Ishikawa (cell line): ENCODE measurements around the gene MT1X.

Experiments
- CEBPB ChIP-seq: IDR thresholded peaks from 2 replicates; pipeline ENCODE4 v1.6.1; 2012
- CREB1 ChIP-seq: IDR thresholded peaks from 2 replicates; pipeline ENCODE4 v1.6.1; 2012; ENCODE audit warnings: low read depth
- EGR1 ChIP-seq: IDR thresholded peaks from 2 replicates; pipeline ENCODE4 v1.6.1; 2012
- EP300 ChIP-seq: IDR thresholded peaks from 2 replicates; pipeline ENCODE4 v1.6.1; 2012; ENCODE audit warnings: borderline replicate concordance
- FOXM1 ChIP-seq: IDR thresholded peaks from 2 replicates; pipeline ENCODE4 v1.6.1; 2012; ENCODE audit warnings: low read depth, borderline replicate concordance
- NFIC ChIP-seq: IDR thresholded peaks from 2 replicates; pipeline ENCODE4 v1.6.1; 2012
- RAD21 ChIP-seq: IDR thresholded peaks from 2 replicates; pipeline ENCODE4 v1.6.1; 2012; ENCODE audit warnings: low read depth
- TAF1 ChIP-seq: IDR thresholded peaks from 2 replicates; pipeline ENCODE4 v1.6.1; 2012; ENCODE audit warnings: low read depth, mild to moderate bottlenecking
- TCF12 ChIP-seq: IDR thresholded peaks from 2 replicates; pipeline ENCODE4 v1.6.1; 2012; ENCODE audit warnings: low read depth
- TEAD4 ChIP-seq: IDR thresholded peaks from 2 replicates; pipeline ENCODE4 v1.6.1; 2012
- YY1 ChIP-seq: IDR thresholded peaks from 2 replicates; pipeline ENCODE4 v1.6.1; 2012; ENCODE audit warnings: low read depth
- ZBTB7A ChIP-seq: IDR thresholded peaks from 2 replicates; pipeline ENCODE4 v1.6.1; 2012; ENCODE audit warnings: low read depth
- TF ChIP-seq, protein P1 (sequence below): IDR thresholded peaks from 2 replicates; pipeline ENCODE4 v1.6.1; 2012
- TF ChIP-seq, protein P2 (sequence below): IDR thresholded peaks from 2 replicates; pipeline ENCODE4 v1.6.1; 2012; ENCODE audit warnings: low read depth, mild to moderate bottlenecking
- TF ChIP-seq, protein P3 (sequence below): IDR thresholded peaks from 2 replicates; pipeline ENCODE4 v1.6.1; 2012

The MT1X gene

DNA sequence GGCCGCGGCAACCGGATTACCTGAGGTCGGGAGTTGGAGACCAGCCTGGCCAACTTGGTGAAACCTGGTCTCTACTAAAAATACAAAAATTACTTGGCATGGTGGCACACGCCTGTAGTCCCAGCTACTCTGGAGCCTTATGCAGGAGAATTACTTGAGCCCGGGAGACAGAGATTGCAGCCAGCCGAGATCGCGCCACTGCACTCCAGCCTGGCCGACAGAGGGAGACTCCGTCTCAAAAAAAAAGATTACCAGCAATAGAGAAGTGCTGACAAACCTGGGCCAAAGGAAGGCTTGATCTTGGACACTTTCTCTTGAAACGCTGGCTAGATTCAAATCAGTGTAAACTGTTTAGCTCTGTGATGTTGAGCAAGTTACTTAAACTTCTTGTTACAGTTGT is 8.3 kb upstream of the MT1X start:
- peak; percentile 43 for TF ChIP-seq RAD21
- TF ChIP-seq, protein P1, sequence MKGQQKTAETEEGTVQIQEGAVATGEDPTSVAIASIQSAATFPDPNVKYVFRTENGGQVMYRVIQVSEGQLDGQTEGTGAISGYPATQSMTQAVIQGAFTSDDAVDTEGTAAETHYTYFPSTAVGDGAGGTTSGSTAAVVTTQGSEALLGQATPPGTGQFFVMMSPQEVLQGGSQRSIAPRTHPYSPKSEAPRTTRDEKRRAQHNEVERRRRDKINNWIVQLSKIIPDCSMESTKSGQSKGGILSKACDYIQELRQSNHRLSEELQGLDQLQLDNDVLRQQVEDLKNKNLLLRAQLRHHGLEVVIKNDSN, result no peak

DNA sequence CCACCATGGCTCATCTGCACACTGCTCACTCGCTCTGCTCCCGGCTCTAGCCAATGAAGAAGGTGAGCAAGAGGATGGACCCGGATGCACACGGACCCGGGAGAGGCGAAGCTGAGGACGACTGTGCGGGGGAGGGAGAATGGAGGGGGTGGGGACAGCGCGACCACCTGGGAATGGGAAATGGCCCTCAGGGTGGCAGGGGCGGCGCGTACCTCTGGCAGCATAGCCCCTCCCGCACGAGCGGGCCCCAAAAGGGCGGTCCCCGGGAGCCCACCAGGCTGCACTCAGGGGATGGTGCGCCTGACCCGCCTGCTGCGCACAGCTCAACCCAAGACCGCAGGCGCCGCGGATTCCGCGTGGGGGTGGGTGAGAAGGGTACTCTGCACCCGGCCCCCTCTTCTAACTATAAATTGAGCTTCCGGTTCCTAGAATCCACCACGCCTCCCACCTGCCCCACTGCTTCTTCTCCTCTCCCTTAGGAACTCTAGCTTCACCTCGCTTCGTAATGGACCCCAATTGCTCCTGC is 6.5 kb upstream of the MT1X start:
- TF ChIP-seq, protein P2, sequence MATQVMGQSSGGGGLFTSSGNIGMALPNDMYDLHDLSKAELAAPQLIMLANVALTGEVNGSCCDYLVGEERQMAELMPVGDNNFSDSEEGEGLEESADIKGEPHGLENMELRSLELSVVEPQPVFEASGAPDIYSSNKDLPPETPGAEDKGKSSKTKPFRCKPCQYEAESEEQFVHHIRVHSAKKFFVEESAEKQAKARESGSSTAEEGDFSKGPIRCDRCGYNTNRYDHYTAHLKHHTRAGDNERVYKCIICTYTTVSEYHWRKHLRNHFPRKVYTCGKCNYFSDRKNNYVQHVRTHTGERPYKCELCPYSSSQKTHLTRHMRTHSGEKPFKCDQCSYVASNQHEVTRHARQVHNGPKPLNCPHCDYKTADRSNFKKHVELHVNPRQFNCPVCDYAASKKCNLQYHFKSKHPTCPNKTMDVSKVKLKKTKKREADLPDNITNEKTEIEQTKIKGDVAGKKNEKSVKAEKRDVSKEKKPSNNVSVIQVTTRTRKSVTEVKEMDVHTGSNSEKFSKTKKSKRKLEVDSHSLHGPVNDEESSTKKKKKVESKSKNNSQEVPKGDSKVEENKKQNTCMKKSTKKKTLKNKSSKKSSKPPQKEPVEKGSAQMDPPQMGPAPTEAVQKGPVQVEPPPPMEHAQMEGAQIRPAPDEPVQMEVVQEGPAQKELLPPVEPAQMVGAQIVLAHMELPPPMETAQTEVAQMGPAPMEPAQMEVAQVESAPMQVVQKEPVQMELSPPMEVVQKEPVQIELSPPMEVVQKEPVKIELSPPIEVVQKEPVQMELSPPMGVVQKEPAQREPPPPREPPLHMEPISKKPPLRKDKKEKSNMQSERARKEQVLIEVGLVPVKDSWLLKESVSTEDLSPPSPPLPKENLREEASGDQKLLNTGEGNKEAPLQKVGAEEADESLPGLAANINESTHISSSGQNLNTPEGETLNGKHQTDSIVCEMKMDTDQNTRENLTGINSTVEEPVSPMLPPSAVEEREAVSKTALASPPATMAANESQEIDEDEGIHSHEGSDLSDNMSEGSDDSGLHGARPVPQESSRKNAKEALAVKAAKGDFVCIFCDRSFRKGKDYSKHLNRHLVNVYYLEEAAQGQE, result no peak
- TF ChIP-seq EP300 (no peak), EGR1 (no peak), CREB1 (no peak), FOXM1 (no peak), CEBPB (no peak), ZBTB7A (no peak), TCF12 (no peak), TEAD4 (no peak), YY1 (no peak), NFIC (no peak)
- TF ChIP-seq, protein P1, result no peak

DNA sequence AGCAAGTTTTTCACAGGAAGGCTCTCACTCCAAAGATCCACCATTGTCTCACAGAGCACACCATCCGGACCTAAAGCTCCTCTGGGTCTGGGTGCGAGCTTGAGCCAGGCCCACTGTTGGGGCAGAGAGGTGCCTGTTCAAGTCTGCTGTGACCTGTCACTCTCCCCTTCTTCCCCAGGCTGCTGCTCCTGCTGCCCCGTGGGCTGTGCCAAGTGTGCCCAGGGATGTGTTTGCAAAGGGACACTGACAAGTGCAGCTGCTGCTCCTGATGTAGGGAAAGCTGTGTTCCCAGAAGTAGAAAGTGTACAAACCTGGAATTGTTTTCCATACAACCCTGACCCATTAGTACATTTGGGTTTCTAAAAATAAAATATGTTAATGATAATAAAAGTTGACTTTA is 4.8 kb upstream of the MT1X start:
- TF ChIP-seq TAF1 (no peak), EGR1 (no peak), CREB1 (no peak), ZBTB7A (no peak), NFIC (no peak), CEBPB (no peak), TCF12 (no peak), RAD21 (no peak), TEAD4 (no peak), EP300 (no peak), YY1 (no peak)
- TF ChIP-seq, protein P1, result no peak
- TF ChIP-seq, protein P3, sequence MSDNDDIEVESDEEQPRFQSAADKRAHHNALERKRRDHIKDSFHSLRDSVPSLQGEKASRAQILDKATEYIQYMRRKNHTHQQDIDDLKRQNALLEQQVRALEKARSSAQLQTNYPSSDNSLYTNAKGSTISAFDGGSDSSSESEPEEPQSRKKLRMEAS, result no peak
- TF ChIP-seq, protein P2, result no peak

DNA sequence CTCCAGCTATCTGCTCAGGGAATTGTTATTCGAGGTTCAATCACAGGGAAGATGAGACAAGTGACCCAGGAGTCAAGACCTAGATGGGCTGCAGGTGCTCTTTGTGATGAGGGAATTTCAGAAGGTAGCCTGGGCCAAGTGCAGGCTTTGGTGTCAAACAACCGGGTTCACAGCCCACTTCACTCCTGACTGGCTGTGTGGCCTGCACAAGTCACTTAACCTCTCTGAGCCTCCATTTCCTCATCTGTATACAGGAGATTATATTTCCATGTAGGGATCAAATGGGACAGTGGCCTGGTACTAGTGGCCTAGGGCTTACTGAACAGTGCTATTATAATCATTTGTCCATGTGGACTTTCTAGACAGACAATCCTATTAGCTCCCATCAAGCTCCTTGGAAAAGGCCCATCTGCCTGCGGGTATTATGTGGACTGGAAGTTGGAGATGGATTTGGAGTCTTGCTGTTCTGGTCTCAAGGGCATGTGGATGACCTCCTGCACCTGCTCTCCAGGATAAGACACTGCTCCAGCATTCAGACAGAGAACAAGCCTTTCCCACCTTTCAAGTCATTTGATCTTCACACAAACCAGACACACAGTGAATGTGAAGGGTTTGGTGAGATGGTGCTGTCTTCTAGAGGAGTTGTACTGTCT is 3.1 kb upstream of the MT1X start:
- no peak for TF ChIP-seq TCF12
- no peak for TF ChIP-seq FOXM1
- TF ChIP-seq TEAD4, result no peak
- TF ChIP-seq EP300, result no peak
- no peak for TF ChIP-seq CEBPB
- TF ChIP-seq, protein P1, result no peak
- TF ChIP-seq YY1, result no peak
- TF ChIP-seq TAF1, result no peak
- TF ChIP-seq ZBTB7A, result no peak
- TF ChIP-seq, protein P2, result no peak
- TF ChIP-seq RAD21, result no peak
- no peak for TF ChIP-seq EGR1
- no peak for TF ChIP-seq NFIC
- TF ChIP-seq, protein P3, result no peak
- no peak for TF ChIP-seq CREB1
